HG03571 (cell line): ENCODE data around the gene ZNF287.

Experiments used
- ATAC-seq: cut with Tn5 transposase; IDR thresholded peaks from one replicate; pipeline ENCODE4 v1.9.1; 2021; ENCODE audit not compliant: unreplicated experiment

Gene ZNF287

GRCh38 chr17:16517477-16517876 is 51.5 kb downstream of the ZNF287 start:
- no peak for ATAC-seq

GRCh38 chr17:16516594-16517051 is 52.4 kb downstream of the ZNF287 start:
- ATAC-seq, result no peak

GRCh38 chr17:16515933-16516332 is 53.1 kb downstream of the ZNF287 start:
- no peak for ATAC-seq

GRCh38 chr17:16513873-16514272 is 55.1 kb downstream of the ZNF287 start:
- no peak for ATAC-seq

GRCh38 chr17:16512011-16512410 is 57.0 kb downstream of the ZNF287 start:
- no peak for ATAC-seq

- ATAC-seq, result no peak
Observed at GRCh38 chr17:16511593-16511992, 57.4 kb downstream of the ZNF287 start.

- ATAC-seq, result no peak
Observed at GRCh38 chr17:16507918-16508533, 61.0 kb downstream of the ZNF287 start.

- ATAC-seq, result no peak
Observed at GRCh38 chr17:16506188-16506587, 62.8 kb downstream of the ZNF287 start.

GRCh38 chr17:16504984-16505383 is 64.0 kb downstream of the ZNF287 start:
- ATAC-seq, result no peak
